ENCODE results near the gene OR2T10.
"Not testable (repeated sequence)": the region's sequence is repeated elsewhere in the genome, so short reads cannot be mapped to it uniquely, and the experiment has no call there.

The OR2T10 gene

GRCh38 chr1:248596615-248597014 is 885 bp downstream of the OR2T10 start:
- Histone ChIP-seq H3K4me1 (ENCODE audit: control insufficient read depth, insufficient read depth, low read length) (no peaks in the 10 kb centered on the region), H3K4me3 (ENCODE audit: low read depth, low read length) (no peak overlapping the region), H3K9me3 (ENCODE audit: control insufficient read depth, insufficient read depth, low read length) (peaks cover 85% of the 10 kb centered on the region), H3K36me3 (ENCODE audit: control insufficient read depth, insufficient read depth, low read length) (no peaks in the 10 kb centered on the region), H3K9ac (ENCODE audit: low read depth, low read length) (no peak overlapping the region), H3K27ac (ENCODE audit: low read depth, low read length) (no peak overlapping the region), H3K27me3 (ENCODE audit: control insufficient read depth, insufficient read depth, low read length) (no peaks in the 10 kb centered on the region)

GRCh38 chr1:248593226-248593625 is 4.3 kb downstream of the OR2T10 start:
- no peak overlapping the region for H3K9ac ChIP-seq (ENCODE audit: low read depth, low read length)
- H3K4me1 ChIP-seq (ENCODE audit: control insufficient read depth, insufficient read depth, low read length): no peaks in the 10 kb centered on the region
- H3K27ac ChIP-seq (ENCODE audit: low read depth, low read length): no peak overlapping the region
- H3K27me3 ChIP-seq (ENCODE audit: control insufficient read depth, insufficient read depth, low read length): no peaks in the 10 kb centered on the region
- peaks cover 94% of the 10 kb centered on the region for H3K9me3 ChIP-seq (ENCODE audit: control insufficient read depth, insufficient read depth, low read length)
- no peaks in the 10 kb centered on the region for H3K36me3 ChIP-seq (ENCODE audit: control insufficient read depth, insufficient read depth, low read length)
- no peak overlapping the region for H3K4me3 ChIP-seq (ENCODE audit: low read depth, low read length)

- peaks cover 96% of the 10 kb centered on the region for H3K9me3 ChIP-seq (ENCODE audit: control insufficient read depth, insufficient read depth, low read length)
- H3K27ac ChIP-seq (ENCODE audit: low read depth, low read length): no peak overlapping the region
- no peaks in the 10 kb centered on the region for H3K36me3 ChIP-seq (ENCODE audit: control insufficient read depth, insufficient read depth, low read length)
- H3K9ac ChIP-seq (ENCODE audit: low read depth, low read length): no peak overlapping the region
- no peak overlapping the region for H3K4me3 ChIP-seq (ENCODE audit: low read depth, low read length)
- no peaks in the 10 kb centered on the region for H3K4me1 ChIP-seq (ENCODE audit: control insufficient read depth, insufficient read depth, low read length)
- H3K27me3 ChIP-seq (ENCODE audit: control insufficient read depth, insufficient read depth, low read length): no peaks in the 10 kb centered on the region
Observed at GRCh38 chr1:248592655-248593054, 4.8 kb downstream of the OR2T10 start.

GRCh38 chr1:248590055-248590454 is 7.4 kb downstream of the OR2T10 start:
- no peak overlapping the region for H3K4me3 ChIP-seq (ENCODE audit: low read depth, low read length)
- H3K9me3 ChIP-seq (ENCODE audit: control insufficient read depth, insufficient read depth, low read length): peaks cover 94% of the 10 kb centered on the region
- H3K4me1 ChIP-seq (ENCODE audit: control insufficient read depth, insufficient read depth, low read length): no peaks in the 10 kb centered on the region

GRCh38 chr1:248589334-248589733 is 8.2 kb downstream of the OR2T10 start:
- peaks cover 87% of the 10 kb centered on the region for H3K9me3 ChIP-seq (ENCODE audit: control insufficient read depth, insufficient read depth, low read length)
- no peak overlapping the region for H3K9ac ChIP-seq (ENCODE audit: low read depth, low read length)
- H3K4me1 ChIP-seq (ENCODE audit: control insufficient read depth, insufficient read depth, low read length): no peaks in the 10 kb centered on the region
- H3K4me3 ChIP-seq (ENCODE audit: low read depth, low read length): no peak overlapping the region
- no peaks in the 10 kb centered on the region for H3K36me3 ChIP-seq (ENCODE audit: control insufficient read depth, insufficient read depth, low read length)
- no peak overlapping the region for H3K27ac ChIP-seq (ENCODE audit: low read depth, low read length)
- H3K27me3 ChIP-seq (ENCODE audit: control insufficient read depth, insufficient read depth, low read length): no peaks in the 10 kb centered on the region

More at GRCh38 chr1:248590055-248590454, 7.4 kb downstream of the OR2T10 start:
- H3K36me3 ChIP-seq (ENCODE audit: control insufficient read depth, insufficient read depth, low read length): no peaks in the 10 kb centered on the region
- no peak overlapping the region for H3K9ac ChIP-seq (ENCODE audit: low read depth, low read length)
- H3K27me3 ChIP-seq (ENCODE audit: control insufficient read depth, insufficient read depth, low read length): no peaks in the 10 kb centered on the region
- H3K27ac ChIP-seq (ENCODE audit: low read depth, low read length): no peak overlapping the region

- Histone ChIP-seq H3K4me3 (ENCODE audit: low read depth, low read length) (no peak overlapping the region), H3K27ac (ENCODE audit: low read depth, low read length) (no peak overlapping the region), H3K9me3 (ENCODE audit: control insufficient read depth, insufficient read depth, low read length) (peaks cover 67% of the 10 kb centered on the region), H3K4me1 (ENCODE audit: control insufficient read depth, insufficient read depth, low read length) (no peaks in the 10 kb centered on the region), H3K9ac (ENCODE audit: low read depth, low read length) (no peak overlapping the region), H3K36me3 (ENCODE audit: control insufficient read depth, insufficient read depth, low read length) (no peaks in the 10 kb centered on the region), H3K27me3 (ENCODE audit: control insufficient read depth, insufficient read depth, low read length) (no peaks in the 10 kb centered on the region)
Observed at GRCh38 chr1:248585266-248585665, 12.2 kb downstream of the OR2T10 start.

GRCh38 chr1:248576260-248576980 is 21.1 kb downstream of the OR2T10 start:
- H3K27me3 ChIP-seq (ENCODE audit: control insufficient read depth, insufficient read depth, low read length): no peaks in the 10 kb centered on the region
- H3K9me3 ChIP-seq (ENCODE audit: control insufficient read depth, insufficient read depth, low read length): peaks cover 41% of the 10 kb centered on the region
- no peaks in the 10 kb centered on the region for H3K36me3 ChIP-seq (ENCODE audit: control insufficient read depth, insufficient read depth, low read length)
- H3K9ac ChIP-seq (ENCODE audit: low read depth, low read length): no peak overlapping the region
- no peak overlapping the region for H3K27ac ChIP-seq (ENCODE audit: low read depth, low read length)
- no peaks in the 10 kb centered on the region for H3K4me1 ChIP-seq (ENCODE audit: control insufficient read depth, insufficient read depth, low read length)
- no peak overlapping the region for H3K4me3 ChIP-seq (ENCODE audit: low read depth, low read length)

- not testable (repeated sequence) for H3K36me3 ChIP-seq (ENCODE audit: control insufficient read depth, insufficient read depth, low read length); H3K4me3 ChIP-seq (ENCODE audit: low read depth, low read length); H3K4me1 ChIP-seq (ENCODE audit: control insufficient read depth, insufficient read depth, low read length); H3K27ac ChIP-seq (ENCODE audit: low read depth, low read length); H3K9ac ChIP-seq (ENCODE audit: low read depth, low read length); H3K27me3 ChIP-seq (ENCODE audit: control insufficient read depth, insufficient read depth, low read length)
- H3K9me3 ChIP-seq (ENCODE audit: control insufficient read depth, insufficient read depth, low read length): peaks cover 35% of the 10 kb centered on the region; the same call in 1 of the 2 replicates
Observed at GRCh38 chr1:248574657-248575056, 22.8 kb downstream of the OR2T10 start, which contains the start of gene OR2T34. Gene OR2T34, minus strand, starts transcription at chr1:248574757. Its CDS starts 0 bp downstream, at chr1:248574757.

GRCh38 chr1:248573856-248574255 is 23.6 kb downstream of the OR2T10 start:
- not testable (repeated sequence) for H3K27ac ChIP-seq (ENCODE audit: low read depth, low read length); H3K4me1 ChIP-seq (ENCODE audit: control insufficient read depth, insufficient read depth, low read length); H3K4me3 ChIP-seq (ENCODE audit: low read depth, low read length); H3K36me3 ChIP-seq (ENCODE audit: control insufficient read depth, insufficient read depth, low read length); H3K27me3 ChIP-seq (ENCODE audit: control insufficient read depth, insufficient read depth, low read length); H3K9ac ChIP-seq (ENCODE audit: low read depth, low read length)
- peaks cover 30% of the 10 kb centered on the region; the same call in 1 of the 2 replicates for H3K9me3 ChIP-seq (ENCODE audit: control insufficient read depth, insufficient read depth, low read length)

- not testable (repeated sequence) for H3K27ac ChIP-seq (ENCODE audit: low read depth, low read length); H3K4me1 ChIP-seq (ENCODE audit: control insufficient read depth, insufficient read depth, low read length); H3K9ac ChIP-seq (ENCODE audit: low read depth, low read length); H3K36me3 ChIP-seq (ENCODE audit: control insufficient read depth, insufficient read depth, low read length); H3K4me3 ChIP-seq (ENCODE audit: low read depth, low read length); H3K27me3 ChIP-seq (ENCODE audit: control insufficient read depth, insufficient read depth, low read length)
- peaks cover 19% of the 10 kb centered on the region; the same call in 1 of the 2 replicates for H3K9me3 ChIP-seq (ENCODE audit: control insufficient read depth, insufficient read depth, low read length)
Observed at GRCh38 chr1:248572049-248572448, 25.5 kb downstream of the OR2T10 start.

- not testable (repeated sequence) for H3K27ac ChIP-seq (ENCODE audit: low read depth, low read length); H3K4me1 ChIP-seq (ENCODE audit: control insufficient read depth, insufficient read depth, low read length)
Observed at GRCh38 chr1:248570811-248571210, 26.7 kb downstream of the OR2T10 start.

More at GRCh38 chr1:248570811-248571210, 26.7 kb downstream of the OR2T10 start:
- not testable (repeated sequence) for H3K36me3 ChIP-seq (ENCODE audit: control insufficient read depth, insufficient read depth, low read length); H3K4me3 ChIP-seq (ENCODE audit: low read depth, low read length); H3K27me3 ChIP-seq (ENCODE audit: control insufficient read depth, insufficient read depth, low read length); H3K9me3 ChIP-seq (ENCODE audit: control insufficient read depth, insufficient read depth, low read length); H3K9ac ChIP-seq (ENCODE audit: low read depth, low read length)

Measured in HUES48 (cell line).